ENCODE measurements around the gene COBL. TPM values are rescaled to one million over a fixed set of nuclear protein-coding genes. Genes with fewer than 3 reads are reported as not detected.

The COBL gene
- total RNA-seq, 1 donor from 2014 or later, result 25.7 TPM

DNA sequence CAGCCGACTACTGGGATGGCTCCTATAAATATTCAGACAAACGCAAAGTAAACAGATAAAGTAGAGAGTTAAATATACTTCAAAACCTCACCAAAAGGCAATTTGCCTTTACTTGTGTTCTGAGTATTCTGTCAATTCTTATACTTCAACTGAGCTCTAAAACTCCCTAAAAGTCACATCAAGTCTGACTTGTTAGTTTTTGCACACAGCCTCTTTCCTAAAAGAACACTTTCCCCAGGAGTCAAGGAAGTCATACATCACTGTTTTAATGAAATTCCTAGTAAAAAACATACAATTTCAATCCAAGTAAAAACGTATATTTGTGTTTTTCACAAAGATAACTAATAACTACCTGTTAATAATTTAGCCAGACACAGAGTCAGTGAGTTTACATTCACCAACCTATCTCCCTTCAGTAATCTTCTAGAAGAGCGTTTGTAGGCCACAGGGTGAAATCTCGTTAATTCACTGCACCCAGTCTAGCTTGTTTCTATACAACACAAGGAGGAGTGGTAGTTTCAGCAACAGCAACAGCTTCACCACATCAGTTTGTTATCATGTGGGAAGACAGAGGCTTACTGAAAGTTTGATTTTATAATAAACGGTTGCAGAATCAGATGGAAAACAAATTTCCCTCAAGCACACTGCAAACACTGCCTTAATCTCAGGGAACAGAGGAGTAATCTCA, 2.7 kb downstream of the COBL start:
- DNase-seq (ENCODE audit: extremely low spot score, unreplicated experiment), result no peak
- H3K4me3 Mint-ChIP-seq, result peak overlapping the region; percentile 80
- H3K27ac Mint-ChIP-seq, result peak overlapping the region; percentile 99
- H3K36me3 Mint-ChIP-seq, result no peaks in the 10 kb centered on the region
- no peaks in the 10 kb centered on the region for H3K9me3 Mint-ChIP-seq
- peaks cover 17% of the 10 kb centered on the region for H3K4me1 Mint-ChIP-seq (ENCODE audit: unreplicated experiment)
- TF ChIP-seq, protein P1, sequence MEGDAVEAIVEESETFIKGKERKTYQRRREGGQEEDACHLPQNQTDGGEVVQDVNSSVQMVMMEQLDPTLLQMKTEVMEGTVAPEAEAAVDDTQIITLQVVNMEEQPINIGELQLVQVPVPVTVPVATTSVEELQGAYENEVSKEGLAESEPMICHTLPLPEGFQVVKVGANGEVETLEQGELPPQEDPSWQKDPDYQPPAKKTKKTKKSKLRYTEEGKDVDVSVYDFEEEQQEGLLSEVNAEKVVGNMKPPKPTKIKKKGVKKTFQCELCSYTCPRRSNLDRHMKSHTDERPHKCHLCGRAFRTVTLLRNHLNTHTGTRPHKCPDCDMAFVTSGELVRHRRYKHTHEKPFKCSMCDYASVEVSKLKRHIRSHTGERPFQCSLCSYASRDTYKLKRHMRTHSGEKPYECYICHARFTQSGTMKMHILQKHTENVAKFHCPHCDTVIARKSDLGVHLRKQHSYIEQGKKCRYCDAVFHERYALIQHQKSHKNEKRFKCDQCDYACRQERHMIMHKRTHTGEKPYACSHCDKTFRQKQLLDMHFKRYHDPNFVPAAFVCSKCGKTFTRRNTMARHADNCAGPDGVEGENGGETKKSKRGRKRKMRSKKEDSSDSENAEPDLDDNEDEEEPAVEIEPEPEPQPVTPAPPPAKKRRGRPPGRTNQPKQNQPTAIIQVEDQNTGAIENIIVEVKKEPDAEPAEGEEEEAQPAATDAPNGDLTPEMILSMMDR (conservative IDR thresholded peaks at IDR 0.05), result no peak
- peaks cover 35% of the 10 kb centered on the region for H3K27me3 Mint-ChIP-seq

DNA sequence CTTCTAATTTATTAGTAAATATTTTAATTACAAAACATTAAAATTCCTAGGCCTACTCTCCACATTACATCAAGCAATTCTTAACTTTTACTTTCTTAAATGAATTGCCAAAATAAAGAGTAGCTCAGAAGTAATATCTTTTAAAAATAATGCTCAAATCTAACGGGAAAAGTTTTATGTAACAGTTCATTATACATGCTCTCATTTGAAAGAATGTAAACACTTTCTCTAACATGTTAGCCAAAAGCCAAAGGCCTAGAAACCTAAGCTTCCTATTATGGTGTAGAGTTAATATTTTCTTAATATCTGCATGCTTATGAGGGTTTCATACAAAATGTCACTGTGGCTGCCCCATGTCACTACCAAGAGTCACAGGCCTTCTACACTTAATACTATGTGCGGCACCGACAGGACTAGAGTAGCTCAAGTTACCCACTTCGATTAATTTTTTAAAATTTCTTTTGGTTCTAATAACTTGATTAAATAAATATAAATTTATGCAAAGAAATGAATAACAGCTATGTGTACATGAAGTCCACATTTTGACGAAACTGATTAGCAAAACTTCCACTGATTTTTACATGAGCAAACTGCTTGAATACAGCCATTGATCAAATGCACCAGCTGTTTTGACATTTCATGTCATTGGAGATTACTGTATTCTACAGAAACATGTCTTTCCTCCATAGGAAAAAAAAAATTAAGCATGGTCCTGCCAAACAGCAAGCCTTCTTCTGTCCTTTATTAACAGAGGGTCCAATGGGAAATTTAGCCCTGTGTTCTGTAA, 3.5 kb downstream of the COBL start:
- H3K9me3 Mint-ChIP-seq, result no peaks in the 10 kb centered on the region
- no peak overlapping the region for H3K4me3 Mint-ChIP-seq
- peaks cover 34% of the 10 kb centered on the region for H3K27me3 Mint-ChIP-seq
- H3K36me3 Mint-ChIP-seq, result no peaks in the 10 kb centered on the region
- TF ChIP-seq, protein P1 (conservative IDR thresholded peaks at IDR 0.05), result no peak
- peaks cover 24% of the 10 kb centered on the region for H3K4me1 Mint-ChIP-seq (ENCODE audit: unreplicated experiment)
- no peak for DNase-seq (ENCODE audit: extremely low spot score, unreplicated experiment)
- peak overlapping the region; percentile 99 for H3K27ac Mint-ChIP-seq

DNA sequence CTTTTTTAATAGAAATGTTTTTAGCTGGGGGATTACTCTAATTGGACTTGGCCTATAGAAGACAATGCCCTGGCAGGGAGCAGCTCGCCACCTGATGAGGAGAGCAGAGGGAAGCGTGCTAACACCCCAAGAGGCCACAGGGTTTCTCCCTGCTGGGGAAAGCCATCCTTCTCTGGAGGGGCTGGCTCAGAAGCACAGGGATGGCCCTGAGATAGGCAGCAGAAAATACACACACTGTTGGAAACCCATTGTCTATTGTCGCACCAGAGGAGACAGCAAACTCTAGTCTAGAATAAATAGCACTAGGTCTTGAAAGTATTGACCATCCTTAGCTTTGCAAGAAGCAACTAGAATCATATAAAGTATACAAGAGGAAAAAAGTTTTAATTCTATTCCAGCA, 5.4 kb downstream of the COBL start:
- DNase-seq (ENCODE audit: extremely low spot score, unreplicated experiment), result no peak
- Mint-ChIP-seq H3K27ac (no peak overlapping the region), H3K4me3 (no peak overlapping the region), H3K4me1 (ENCODE audit: unreplicated experiment) (peaks cover 22% of the 10 kb centered on the region), H3K27me3 (peaks cover 23% of the 10 kb centered on the region), H3K36me3 (no peaks in the 10 kb centered on the region), H3K9me3 (no peaks in the 10 kb centered on the region)
- TF ChIP-seq, protein P1 (conservative IDR thresholded peaks at IDR 0.05), result no peak

DNA sequence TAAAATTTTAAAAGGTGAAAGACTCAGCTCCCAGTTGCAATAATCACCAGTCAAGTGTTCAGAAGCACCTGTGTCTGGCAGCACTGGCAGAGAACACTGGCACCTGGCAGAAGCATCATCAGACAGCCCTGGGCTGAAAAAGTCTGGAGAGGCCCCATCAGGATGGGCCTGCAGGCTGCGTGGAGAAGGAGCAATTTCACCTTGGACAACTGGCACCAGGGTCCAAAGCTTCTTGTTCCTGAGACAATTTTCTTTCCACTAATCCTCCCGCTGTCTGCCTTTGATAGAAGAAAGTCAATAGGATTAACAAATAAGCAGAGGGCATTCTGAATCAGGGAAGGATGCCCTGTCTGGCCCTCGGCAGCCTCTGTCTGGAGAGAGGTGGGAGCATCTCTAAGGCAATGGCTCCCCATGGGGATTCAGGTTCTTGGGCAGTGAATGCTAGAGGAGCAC, 6.5 kb downstream of the COBL start:
- peaks cover 23% of the 10 kb centered on the region for H3K4me1 Mint-ChIP-seq (ENCODE audit: unreplicated experiment)
- no peaks in the 10 kb centered on the region for H3K36me3 Mint-ChIP-seq
- H3K9me3 Mint-ChIP-seq, result no peaks in the 10 kb centered on the region
- no peak overlapping the region for H3K27ac Mint-ChIP-seq
- peaks cover 17% of the 10 kb centered on the region for H3K27me3 Mint-ChIP-seq
- no peak overlapping the region for H3K4me3 Mint-ChIP-seq
- no peak for DNase-seq (ENCODE audit: extremely low spot score, unreplicated experiment)
- TF ChIP-seq, protein P1 (conservative IDR thresholded peaks at IDR 0.05), result no peak

- TF ChIP-seq, protein P1 (conservative IDR thresholded peaks at IDR 0.05), result no peak
- Mint-ChIP-seq H3K36me3 (no peaks in the 10 kb centered on the region), H3K27ac (no peak overlapping the region), H3K4me3 (no peak overlapping the region), H3K27me3 (peaks cover 11% of the 10 kb centered on the region), H3K9me3 (no peaks in the 10 kb centered on the region), H3K4me1 (ENCODE audit: unreplicated experiment) (peaks cover 27% of the 10 kb centered on the region)
- DNase-seq (ENCODE audit: extremely low spot score, unreplicated experiment), result no peak
Observed at GRCh38 chr7:51309361-51310130, 7.1 kb downstream of the COBL start.

Measured in type B pancreatic cell (in vitro differentiated cells).